ENCODE data around the gene IGFL1.
"Not testable (repeated sequence)": the region's sequence is repeated elsewhere in the genome, so short reads cannot be mapped to it uniquely, and the experiment has no call there.

IGFL1 gene

GRCh38 chr19:46202426-46202825 is 27.1 kb upstream of the IGFL1 start:
- DNase-seq (ENCODE audit: low spot score) = no peak

- DNase-seq (ENCODE audit: low spot score) = no peak
Measured at GRCh38 chr19:46202872-46203860, 26.4 kb upstream of the IGFL1 start.

- DNase-seq (ENCODE audit: low spot score) = no peak
Measured at GRCh38 chr19:46204008-46204407, 25.5 kb upstream of the IGFL1 start.

GRCh38 chr19:46205183-46205984 is 24.2 kb upstream of the IGFL1 start:
- DNase-seq (ENCODE audit: low spot score) = no peak

- DNase-seq (ENCODE audit: low spot score) = no peak
Measured at GRCh38 chr19:46206176-46206575, 23.4 kb upstream of the IGFL1 start.

- DNase-seq (ENCODE audit: low spot score) = no peak
Measured at GRCh38 chr19:46206682-46207081, 22.9 kb upstream of the IGFL1 start.

- not testable (repeated sequence) for DNase-seq (ENCODE audit: low spot score)
Measured at GRCh38 chr19:46207858-46208257, 21.7 kb upstream of the IGFL1 start.

- DNase-seq (ENCODE audit: low spot score) = no peak
Measured at GRCh38 chr19:46209051-46209450, 20.5 kb upstream of the IGFL1 start.

- DNase-seq (ENCODE audit: low spot score) = no peak
Measured at GRCh38 chr19:46209472-46209871, 20.1 kb upstream of the IGFL1 start.

GRCh38 chr19:46210669-46211068 is 18.9 kb upstream of the IGFL1 start:
- DNase-seq (ENCODE audit: low spot score) = no peak

- DNase-seq (ENCODE audit: low spot score) = no peak
Measured at GRCh38 chr19:46211201-46211881, 18.2 kb upstream of the IGFL1 start.

GRCh38 chr19:46212592-46212991 is 16.9 kb upstream of the IGFL1 start:
- DNase-seq (ENCODE audit: low spot score) = not testable (repeated sequence)

GRCh38 chr19:46213156-46213555 is 16.4 kb upstream of the IGFL1 start:
- no peak for DNase-seq (ENCODE audit: low spot score)

GRCh38 chr19:46213806-46214205 is 15.7 kb upstream of the IGFL1 start:
- no peak for DNase-seq (ENCODE audit: low spot score)

GRCh38 chr19:46216612-46217011 is 12.9 kb upstream of the IGFL1 start:
- no peak for DNase-seq (ENCODE audit: low spot score)

GRCh38 chr19:46217476-46217875 is 12.1 kb upstream of the IGFL1 start:
- no peak for DNase-seq (ENCODE audit: low spot score)

- no peak for DNase-seq (ENCODE audit: low spot score)
Measured at GRCh38 chr19:46218160-46218559, 11.4 kb upstream of the IGFL1 start.

- no peak for DNase-seq (ENCODE audit: low spot score)
Measured at GRCh38 chr19:46220038-46220615, 9.4 kb upstream of the IGFL1 start.

GRCh38 chr19:46221152-46221551 is 8.4 kb upstream of the IGFL1 start:
- DNase-seq (ENCODE audit: low spot score) = no peak

GRCh38 chr19:46221981-46222610 is 7.4 kb upstream of the IGFL1 start:
- DNase-seq (ENCODE audit: low spot score) = peak; percentile 90

GRCh38 chr19:46223787-46224186 is 5.8 kb upstream of the IGFL1 start:
- DNase-seq (ENCODE audit: low spot score) = not testable (repeated sequence)
